Ishikawa (cell line): ENCODE data around the gene SRSF10.

Source experiments
- CEBPB ChIP-seq: IDR thresholded peaks from 2 replicates; pipeline ENCODE4 v1.6.1; 2012
- EP300 ChIP-seq: IDR thresholded peaks from 2 replicates; pipeline ENCODE4 v1.6.1; 2012; ENCODE audit warnings: borderline replicate concordance
- NFIC ChIP-seq: IDR thresholded peaks from 2 replicates; pipeline ENCODE4 v1.6.1; 2012
- TAF1 ChIP-seq: IDR thresholded peaks from 2 replicates; pipeline ENCODE4 v1.6.1; 2012; ENCODE audit warnings: low read depth, mild to moderate bottlenecking
- YY1 ChIP-seq: IDR thresholded peaks from 2 replicates; pipeline ENCODE4 v1.6.1; 2012; ENCODE audit warnings: low read depth

DNA sequence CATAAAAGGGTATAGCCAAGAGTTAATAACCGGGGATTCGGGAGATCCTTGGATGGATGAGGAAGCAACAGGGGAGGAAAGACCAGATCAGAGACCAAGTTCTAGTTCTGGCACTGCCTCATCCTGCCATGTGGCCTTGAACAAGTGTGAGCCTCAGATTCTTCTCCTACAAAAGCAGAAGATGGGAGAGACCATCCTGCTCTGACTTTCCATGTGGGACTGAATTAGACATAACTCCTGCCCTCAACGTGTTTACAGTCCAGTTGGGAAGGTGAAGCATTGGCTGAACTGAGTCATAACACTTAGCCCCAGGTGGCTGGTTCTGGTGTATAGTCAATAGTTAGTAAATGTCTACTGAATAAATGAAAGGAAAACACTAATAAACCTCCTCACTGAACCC, 54.8 kb downstream of the SRSF10 start:
- TF ChIP-seq NFIC = no peak
- no peak for TF ChIP-seq EP300
- TF ChIP-seq YY1 = no peak
- no peak for TF ChIP-seq TAF1
- TF ChIP-seq CEBPB = no peak
